Astrocyte (in vitro differentiated cells and primary cell): ENCODE data around the gene SH2D4B. TPM values are rescaled to one million over a fixed set of nuclear protein-coding genes. Genes with fewer than 3 reads are reported as not detected.

Experiments used
- DNase-seq: peaks from one replicate; pipeline ENCODE4 v3.0.0-alpha.2; 2010; ENCODE audit warnings: low read depth
- FAIRE-seq: peaks from 2 replicates; lab custom pipeline; 2011; peaks lifted over from hg19 to GRCh38; lab: Jason Lieb, UNC
- H2AFZ ChIP-seq: 2 replicates; pipeline ENCODE4 v1.6.0; 2012; ENCODE audit warnings: low read depth, low read length, inconsistent platforms
- H3K27ac ChIP-seq: 2 replicates; pipeline ENCODE4 v1.5.1; 2011; ENCODE audit warnings: low read depth, low read length, inconsistent platforms
- H3K27me3 ChIP-seq: 2 replicates; pipeline ENCODE4 v1.6.0; 2011; ENCODE audit warnings: low read length, inconsistent platforms; ENCODE audit not compliant: insufficient read depth
- H3K36me3 ChIP-seq: 2 replicates; pipeline ENCODE4 v1.5.1; 2011; ENCODE audit warnings: low read length, inconsistent platforms; ENCODE audit not compliant: insufficient read depth
- H3K4me1 ChIP-seq: 2 replicates; pipeline ENCODE4 v1.5.1; 2011; ENCODE audit warnings: low read length, inconsistent platforms; ENCODE audit not compliant: insufficient read depth
- H3K4me2 ChIP-seq: 2 replicates; pipeline ENCODE4 v1.6.0; 2012; ENCODE audit warnings: low read length, inconsistent platforms
- H3K4me3 ChIP-seq: 2 replicates; pipeline ENCODE4 v1.5.1; 2011; ENCODE audit warnings: low read depth, mild to moderate bottlenecking, low read length, inconsistent platforms; ENCODE audit not compliant: insufficient read depth
- H3K79me2 ChIP-seq: 2 replicates; pipeline ENCODE4 v1.6.0; 2012; ENCODE audit warnings: mild to moderate bottlenecking, low read length, inconsistent platforms; ENCODE audit not compliant: insufficient read depth
- H3K9ac ChIP-seq: 2 replicates; pipeline ENCODE4 v1.6.0; 2012; ENCODE audit warnings: mild to moderate bottlenecking, low read length, inconsistent platforms
- H3K9me3 ChIP-seq: 2 replicates; pipeline ENCODE4 v1.5.1; 2012; ENCODE audit warnings: low read depth, mild to moderate bottlenecking, low read length, inconsistent platforms; ENCODE audit not compliant: insufficient read depth
- H4K20me1 ChIP-seq: 2 replicates; pipeline ENCODE4 v1.6.0; 2012; ENCODE audit warnings: low read length, inconsistent platforms; ENCODE audit not compliant: insufficient read depth
- H3K27ac Mint-ChIP-seq: one replicate; pipeline ENCODE4 v1.8.0; 2021; ENCODE audit warnings: mild to moderate bottlenecking, mixed read lengths; ENCODE audit not compliant: unreplicated experiment
- H3K27me3 Mint-ChIP-seq: one replicate; pipeline ENCODE4 v1.8.0; 2021; ENCODE audit warnings: low read depth, mixed read lengths; ENCODE audit not compliant: unreplicated experiment
- H3K36me3 Mint-ChIP-seq: one replicate; pipeline ENCODE4 v1.8.0; 2021; ENCODE audit warnings: low read depth, mixed read lengths; ENCODE audit not compliant: unreplicated experiment
- H3K4me1 Mint-ChIP-seq: one replicate; pipeline ENCODE4 v1.8.0; 2021; ENCODE audit warnings: low read depth, mixed read lengths; ENCODE audit not compliant: unreplicated experiment
- H3K4me3 Mint-ChIP-seq: one replicate; pipeline ENCODE4 v1.8.0; 2021; ENCODE audit warnings: mild to moderate bottlenecking, moderate library complexity, mixed read lengths; ENCODE audit not compliant: unreplicated experiment
- H3K9me3 Mint-ChIP-seq: one replicate; pipeline ENCODE4 v1.8.0; 2021; ENCODE audit warnings: mild to moderate bottlenecking, mixed read lengths; ENCODE audit not compliant: unreplicated experiment
- EZH2 ChIP-seq: IDR thresholded peaks from 2 replicates; pipeline ENCODE4 v1.6.1; 2012; ENCODE audit warnings: mild to moderate bottlenecking, low read length, inconsistent platforms; ENCODE audit not compliant: insufficient read depth
- total RNA-seq: library from RNA; stranded (reverse); gene quantifications from 2 replicates; pipeline ENCODE4 v1.2.1, GENCODE V29; 2021
- TF ChIP-seq, protein P1 (sequence below): IDR thresholded peaks from 2 replicates; pipeline ENCODE4 v1.5.1; 2011; ENCODE audit warnings: low read depth, mild to moderate bottlenecking, inconsistent platforms, low read length, moderate library complexity; ENCODE audit not compliant: insufficient read depth

Gene SH2D4B
- total RNA-seq, 1 donor from 2014 or later = 0.07 TPM

DNA sequence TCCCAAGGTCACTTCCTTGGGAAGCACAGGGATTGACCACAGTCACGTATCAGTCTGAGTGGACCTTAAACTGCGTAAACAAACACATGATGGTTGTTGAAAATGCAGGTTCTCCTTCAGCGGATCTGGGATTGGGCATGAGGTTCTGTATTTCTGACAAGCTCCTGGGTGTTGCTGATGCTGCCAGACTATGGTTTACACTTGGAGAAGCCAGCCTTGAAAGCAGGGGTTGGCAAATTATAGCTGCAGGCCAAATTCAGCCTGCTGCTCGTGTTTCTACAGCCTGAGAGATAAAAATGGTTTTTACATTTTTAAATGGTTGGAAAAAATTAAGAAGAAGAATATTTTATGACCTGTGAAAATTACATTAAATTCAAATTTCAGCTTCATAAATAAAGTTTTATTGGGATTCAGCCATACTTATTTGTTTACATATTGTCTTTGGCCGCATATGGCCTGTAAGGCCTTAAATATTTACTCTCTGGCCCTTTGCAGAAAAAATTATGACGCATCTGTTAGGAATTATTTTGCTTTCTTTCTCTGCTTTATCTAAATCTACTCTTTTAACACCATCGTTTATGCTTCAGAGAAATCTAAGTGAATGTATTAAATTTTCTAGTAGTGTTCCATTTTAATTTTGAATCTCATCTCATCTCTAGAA is 109.6 kb downstream of the SH2D4B start:
- Histone ChIP-seq H3K4me3 (no peak overlapping the region), H3K27ac (no peak overlapping the region), H2AFZ (no peak overlapping the region), H3K27me3 (no peaks in the 10 kb centered on the region), H3K79me2 (no peaks in the 10 kb centered on the region), H3K36me3 (no peaks in the 10 kb centered on the region), H3K4me1 (no peaks in the 10 kb centered on the region), H4K20me1 (no peaks in the 10 kb centered on the region), H3K9me3 (no peaks in the 10 kb centered on the region), H3K4me2 (no peak overlapping the region), H3K9ac (no peak overlapping the region)
- H3K27me3 Mint-ChIP-seq = peaks cover 6% of the 10 kb centered on the region
- H3K4me3 Mint-ChIP-seq = no peak overlapping the region
- H3K4me1 Mint-ChIP-seq = no peaks in the 10 kb centered on the region
- H3K9me3 Mint-ChIP-seq = peaks cover 3% of the 10 kb centered on the region
- no peak for FAIRE-seq
- DNase-seq = no peak
- TF ChIP-seq EZH2 = no peak
- TF ChIP-seq, protein P1, sequence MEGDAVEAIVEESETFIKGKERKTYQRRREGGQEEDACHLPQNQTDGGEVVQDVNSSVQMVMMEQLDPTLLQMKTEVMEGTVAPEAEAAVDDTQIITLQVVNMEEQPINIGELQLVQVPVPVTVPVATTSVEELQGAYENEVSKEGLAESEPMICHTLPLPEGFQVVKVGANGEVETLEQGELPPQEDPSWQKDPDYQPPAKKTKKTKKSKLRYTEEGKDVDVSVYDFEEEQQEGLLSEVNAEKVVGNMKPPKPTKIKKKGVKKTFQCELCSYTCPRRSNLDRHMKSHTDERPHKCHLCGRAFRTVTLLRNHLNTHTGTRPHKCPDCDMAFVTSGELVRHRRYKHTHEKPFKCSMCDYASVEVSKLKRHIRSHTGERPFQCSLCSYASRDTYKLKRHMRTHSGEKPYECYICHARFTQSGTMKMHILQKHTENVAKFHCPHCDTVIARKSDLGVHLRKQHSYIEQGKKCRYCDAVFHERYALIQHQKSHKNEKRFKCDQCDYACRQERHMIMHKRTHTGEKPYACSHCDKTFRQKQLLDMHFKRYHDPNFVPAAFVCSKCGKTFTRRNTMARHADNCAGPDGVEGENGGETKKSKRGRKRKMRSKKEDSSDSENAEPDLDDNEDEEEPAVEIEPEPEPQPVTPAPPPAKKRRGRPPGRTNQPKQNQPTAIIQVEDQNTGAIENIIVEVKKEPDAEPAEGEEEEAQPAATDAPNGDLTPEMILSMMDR = no peak
- no peak overlapping the region for H3K27ac Mint-ChIP-seq
- no peaks in the 10 kb centered on the region for H3K36me3 Mint-ChIP-seq

DNA sequence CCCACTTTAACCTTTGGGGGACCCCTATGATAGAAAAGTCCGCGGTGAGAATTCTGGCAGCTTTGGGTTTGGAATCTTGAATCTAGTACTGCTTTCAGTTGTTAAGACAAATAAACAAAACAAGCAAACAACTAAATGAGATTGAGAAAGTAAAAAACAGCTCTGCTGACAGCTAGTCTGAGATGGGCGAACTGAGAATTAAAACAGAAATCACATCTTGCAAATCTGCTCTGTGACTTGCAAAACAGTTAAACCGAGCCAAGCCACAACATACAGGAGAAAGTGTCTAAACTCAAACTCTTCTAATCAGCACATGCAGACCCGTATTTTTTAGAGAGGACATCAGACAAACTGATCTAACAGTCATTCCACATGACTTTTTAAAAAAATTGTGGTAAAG is 110.4 kb downstream of the SH2D4B start:
- H3K9me3 ChIP-seq = no peaks in the 10 kb centered on the region
- H3K4me1 Mint-ChIP-seq = no peaks in the 10 kb centered on the region
- no peak overlapping the region for H2AFZ ChIP-seq
- no peaks in the 10 kb centered on the region for H3K36me3 Mint-ChIP-seq
- H3K4me2 ChIP-seq = no peak overlapping the region
- FAIRE-seq (no peak), DNase-seq (no peak)
- no peaks in the 10 kb centered on the region for H3K4me1 ChIP-seq
- H3K27me3 Mint-ChIP-seq = peaks cover 6% of the 10 kb centered on the region
- no peaks in the 10 kb centered on the region for H3K36me3 ChIP-seq
- H3K79me2 ChIP-seq = no peaks in the 10 kb centered on the region
- H3K27me3 ChIP-seq = no peaks in the 10 kb centered on the region
- H3K27ac Mint-ChIP-seq = no peak overlapping the region
- H4K20me1 ChIP-seq = no peaks in the 10 kb centered on the region
- H3K9ac ChIP-seq = no peak overlapping the region
- peaks cover 7% of the 10 kb centered on the region for H3K9me3 Mint-ChIP-seq
- H3K4me3 Mint-ChIP-seq = no peak overlapping the region
- H3K4me3 ChIP-seq = no peak overlapping the region
- no peak overlapping the region for H3K27ac ChIP-seq
- no peak for TF ChIP-seq EZH2
- TF ChIP-seq, protein P1 = no peak

DNA sequence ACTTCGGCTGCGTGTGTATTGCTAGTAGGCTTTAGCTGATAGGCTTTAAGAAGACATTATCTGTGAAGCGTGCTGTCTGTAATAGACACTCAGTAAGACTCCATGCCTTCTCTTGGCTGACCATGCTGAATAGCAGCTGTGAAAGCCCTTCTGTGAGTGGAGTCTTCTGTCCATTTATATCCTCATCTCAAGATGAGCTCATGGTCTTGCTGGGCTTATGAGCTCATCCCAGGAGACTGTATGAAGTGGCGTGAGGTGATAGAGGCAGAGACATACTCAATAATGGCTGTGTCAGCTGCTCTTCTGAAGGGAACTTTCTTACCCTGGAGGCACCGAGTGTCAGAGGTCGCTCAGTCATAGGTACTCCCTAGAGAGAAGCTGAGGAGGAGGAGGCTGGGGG is 111.5 kb downstream of the SH2D4B start:
- Histone ChIP-seq H3K9me3 (peaks cover 1% of the 10 kb centered on the region), H3K4me1 (no peaks in the 10 kb centered on the region), H3K36me3 (no peaks in the 10 kb centered on the region), H3K27ac (no peak overlapping the region), H3K4me2 (no peak overlapping the region), H3K9ac (no peak overlapping the region), H4K20me1 (no peaks in the 10 kb centered on the region), H2AFZ (no peak overlapping the region), H3K4me3 (no peak overlapping the region), H3K79me2 (no peaks in the 10 kb centered on the region), H3K27me3 (no peaks in the 10 kb centered on the region)
- peaks cover 6% of the 10 kb centered on the region for H3K27me3 Mint-ChIP-seq
- H3K4me1 Mint-ChIP-seq = no peaks in the 10 kb centered on the region
- peaks cover 17% of the 10 kb centered on the region for H3K9me3 Mint-ChIP-seq
- no peak overlapping the region for H3K27ac Mint-ChIP-seq
- TF ChIP-seq EZH2 = no peak
- TF ChIP-seq, protein P1 = no peak
- DNase-seq (no peak), FAIRE-seq (no peak)
- H3K4me3 Mint-ChIP-seq = no peak overlapping the region
- H3K36me3 Mint-ChIP-seq = no peaks in the 10 kb centered on the region
